Measurements from ENCODE around the gene TPM3.

DNA sequence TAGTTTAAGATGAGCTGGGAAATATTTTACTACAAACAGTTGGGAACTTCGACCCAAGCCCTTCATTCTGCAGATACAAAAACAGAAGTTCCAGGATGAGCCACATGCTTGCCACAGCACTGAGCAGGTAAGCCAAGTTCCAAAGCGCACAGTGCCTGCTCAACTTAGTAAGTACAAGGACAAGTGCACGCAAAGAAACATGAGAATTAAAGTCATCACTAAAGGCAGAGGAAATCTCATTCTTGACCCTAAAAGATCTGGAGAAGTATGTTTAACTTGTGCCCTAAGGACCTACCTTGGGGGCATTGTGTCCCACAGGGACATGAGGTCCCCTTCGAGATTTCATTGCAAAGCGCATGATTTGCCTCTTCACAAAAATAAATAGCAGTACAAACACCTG is 27.6 kb upstream of the TPM3 start:
- TF ChIP-seq, protein P1, sequence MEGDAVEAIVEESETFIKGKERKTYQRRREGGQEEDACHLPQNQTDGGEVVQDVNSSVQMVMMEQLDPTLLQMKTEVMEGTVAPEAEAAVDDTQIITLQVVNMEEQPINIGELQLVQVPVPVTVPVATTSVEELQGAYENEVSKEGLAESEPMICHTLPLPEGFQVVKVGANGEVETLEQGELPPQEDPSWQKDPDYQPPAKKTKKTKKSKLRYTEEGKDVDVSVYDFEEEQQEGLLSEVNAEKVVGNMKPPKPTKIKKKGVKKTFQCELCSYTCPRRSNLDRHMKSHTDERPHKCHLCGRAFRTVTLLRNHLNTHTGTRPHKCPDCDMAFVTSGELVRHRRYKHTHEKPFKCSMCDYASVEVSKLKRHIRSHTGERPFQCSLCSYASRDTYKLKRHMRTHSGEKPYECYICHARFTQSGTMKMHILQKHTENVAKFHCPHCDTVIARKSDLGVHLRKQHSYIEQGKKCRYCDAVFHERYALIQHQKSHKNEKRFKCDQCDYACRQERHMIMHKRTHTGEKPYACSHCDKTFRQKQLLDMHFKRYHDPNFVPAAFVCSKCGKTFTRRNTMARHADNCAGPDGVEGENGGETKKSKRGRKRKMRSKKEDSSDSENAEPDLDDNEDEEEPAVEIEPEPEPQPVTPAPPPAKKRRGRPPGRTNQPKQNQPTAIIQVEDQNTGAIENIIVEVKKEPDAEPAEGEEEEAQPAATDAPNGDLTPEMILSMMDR (IDR thresholded peaks at IDR 0.05): peak in 1 of 6 experiments; percentile 13
- TF ChIP-seq POLR2A (IDR thresholded peaks at IDR 0.05): no peak
